ENCODE data around the gene PNCK.
A peak's percentile ranks its signal among the peaks of the same experiment; 100 is the strongest.
"Not testable (repeated sequence)": the region's sequence is repeated elsewhere in the genome, so short reads cannot be mapped to it uniquely, and the experiment has no call there.

Gene PNCK

GRCh38 chrX:153686711-153687110 lies 13.1 kb upstream of the PNCK start:
- DNase-seq (ENCODE audit: low read depth in 2 of 2), result no peak

GRCh38 chrX:153685751-153686696 lies 12.4 kb upstream of the PNCK start:
- no peak for DNase-seq (ENCODE audit: low read depth in 2 of 2)

- no peak for DNase-seq (ENCODE audit: low read depth in 2 of 2)
Observed at GRCh38 chrX:153685156-153685536, 11.5 kb upstream of the PNCK start.

- no peak for DNase-seq (ENCODE audit: low read depth in 2 of 2)
Observed at GRCh38 chrX:153684467-153685155, 11.0 kb upstream of the PNCK start.

- not testable (repeated sequence) for DNase-seq (ENCODE audit: low read depth in 2 of 2)
Observed at GRCh38 chrX:153683486-153683885, 9.9 kb upstream of the PNCK start.

GRCh38 chrX:153681175-153681574 lies 7.6 kb upstream of the PNCK start:
- no peak for DNase-seq (ENCODE audit: low read depth in 2 of 2)

GRCh38 chrX:153674219-153674851 lies 722 bp upstream of the PNCK start:
- DNase-seq (ENCODE audit: low read depth in 2 of 2), result no peak

GRCh38 chrX:153672531-153673427 lies 834 bp downstream of the PNCK start:
- DNase-seq (ENCODE audit: low read depth in 2 of 2), result no peak

GRCh38 chrX:153671589-153672530 lies 1.8 kb downstream of the PNCK start:
- DNase-seq (ENCODE audit: low read depth in 2 of 2), result no peak

- DNase-seq (ENCODE audit: low read depth in 2 of 2), result no peak
Observed at GRCh38 chrX:153670748-153671588, 2.6 kb downstream of the PNCK start.

- no peak for DNase-seq (ENCODE audit: low read depth in 2 of 2)
Observed at GRCh38 chrX:153669901-153670731, 3.5 kb downstream of the PNCK start.

- no peak for DNase-seq (ENCODE audit: low read depth in 2 of 2)
Observed at GRCh38 chrX:153669174-153669890, 4.3 kb downstream of the PNCK start.

- DNase-seq (ENCODE audit: low read depth in 2 of 2), result no peak
Observed at GRCh38 chrX:153668423-153669173, 5.0 kb downstream of the PNCK start.

GRCh38 chrX:153667956-153668396 lies 5.6 kb downstream of the PNCK start:
- DNase-seq (ENCODE audit: low read depth in 2 of 2), result peak; percentile 45 to 51

- no peak for DNase-seq (ENCODE audit: low read depth in 2 of 2)
Observed at GRCh38 chrX:153667281-153667955, 6.2 kb downstream of the PNCK start.

- no peak for DNase-seq (ENCODE audit: low read depth in 2 of 2)
Observed at GRCh38 chrX:153665726-153666306, 7.8 kb downstream of the PNCK start.

Measured in activated CD8-positive, alpha-beta memory T cell treated with anti-CD3 and anti-CD28 coated beads for 4 hours (primary cell).